ENCODE measurements around the gene MUC6.
"Not testable (repeated sequence)": the region's sequence is repeated elsewhere in the genome, so short reads cannot be mapped to it uniquely, and the experiment has no call there.

MUC6 gene

GRCh38 chr11:987671-988070, 48.8 kb downstream of the MUC6 start:
- DNase-seq (ENCODE audit: low spot score) = no peak

DNA sequence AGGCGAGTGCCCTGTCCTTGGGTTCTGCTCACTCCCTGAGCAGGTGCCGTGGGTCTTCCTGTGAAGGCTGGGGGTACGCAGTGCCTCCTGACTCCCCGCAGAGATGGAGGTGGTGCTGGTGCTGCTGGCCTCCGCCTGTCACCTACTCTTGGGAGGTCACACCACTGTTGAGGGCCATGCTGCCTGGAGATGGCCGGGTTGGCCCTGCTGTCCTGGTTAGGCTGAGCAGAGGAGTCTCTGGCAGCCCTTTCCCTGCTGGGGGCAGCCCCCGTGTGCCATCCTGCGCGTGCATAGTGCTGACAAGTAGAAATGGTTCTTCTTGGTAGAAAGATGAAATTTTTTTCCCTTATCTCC, 49.6 kb downstream of the MUC6 start:
- no peak for DNase-seq (ENCODE audit: low spot score)

DNA sequence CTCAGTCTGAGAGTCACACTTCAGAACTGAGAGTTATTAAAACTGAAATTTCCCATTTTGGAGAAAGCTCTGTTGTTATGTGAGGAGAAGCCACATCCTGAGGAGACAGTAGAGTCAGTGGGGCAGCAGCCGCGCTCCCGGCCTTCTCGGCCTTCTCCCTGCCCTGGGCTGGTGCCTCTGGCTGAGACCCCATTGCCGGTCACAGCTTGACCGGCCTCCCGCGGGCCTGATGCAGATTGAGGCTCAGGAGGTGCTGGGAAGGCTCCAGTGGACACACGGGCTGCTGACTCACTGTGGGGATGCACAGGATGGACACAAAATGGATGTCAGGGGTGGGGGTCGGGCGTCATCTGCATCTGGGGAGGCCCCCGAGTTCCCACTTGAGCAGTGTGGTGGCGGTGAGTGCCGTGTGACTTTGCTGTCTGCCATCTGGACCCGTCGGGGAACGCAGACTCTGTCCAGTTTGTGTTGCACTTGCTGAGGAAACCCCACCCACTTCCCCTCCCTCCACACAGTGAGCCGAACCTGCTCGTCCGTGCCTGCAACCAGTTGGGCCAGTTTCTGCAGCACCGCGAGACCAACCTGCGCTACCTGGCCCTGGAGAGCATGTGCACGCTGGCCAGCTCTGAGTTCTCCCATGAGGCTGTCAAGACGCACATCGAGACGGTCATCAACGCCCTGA, 50.1 kb downstream of the MUC6 start:
- no peak for DNase-seq (ENCODE audit: low spot score)

GRCh38 chr11:985848-986247, 50.7 kb downstream of the MUC6 start:
- no peak for DNase-seq (ENCODE audit: low spot score)

- no peak for DNase-seq (ENCODE audit: low spot score)
Measured at GRCh38 chr11:985406-985805, 51.1 kb downstream of the MUC6 start.

- DNase-seq (ENCODE audit: low spot score) = no peak
Measured at GRCh38 chr11:984546-984945, 52.0 kb downstream of the MUC6 start.

GRCh38 chr11:981764-982163, 54.8 kb downstream of the MUC6 start:
- no peak for DNase-seq (ENCODE audit: low spot score)

DNA sequence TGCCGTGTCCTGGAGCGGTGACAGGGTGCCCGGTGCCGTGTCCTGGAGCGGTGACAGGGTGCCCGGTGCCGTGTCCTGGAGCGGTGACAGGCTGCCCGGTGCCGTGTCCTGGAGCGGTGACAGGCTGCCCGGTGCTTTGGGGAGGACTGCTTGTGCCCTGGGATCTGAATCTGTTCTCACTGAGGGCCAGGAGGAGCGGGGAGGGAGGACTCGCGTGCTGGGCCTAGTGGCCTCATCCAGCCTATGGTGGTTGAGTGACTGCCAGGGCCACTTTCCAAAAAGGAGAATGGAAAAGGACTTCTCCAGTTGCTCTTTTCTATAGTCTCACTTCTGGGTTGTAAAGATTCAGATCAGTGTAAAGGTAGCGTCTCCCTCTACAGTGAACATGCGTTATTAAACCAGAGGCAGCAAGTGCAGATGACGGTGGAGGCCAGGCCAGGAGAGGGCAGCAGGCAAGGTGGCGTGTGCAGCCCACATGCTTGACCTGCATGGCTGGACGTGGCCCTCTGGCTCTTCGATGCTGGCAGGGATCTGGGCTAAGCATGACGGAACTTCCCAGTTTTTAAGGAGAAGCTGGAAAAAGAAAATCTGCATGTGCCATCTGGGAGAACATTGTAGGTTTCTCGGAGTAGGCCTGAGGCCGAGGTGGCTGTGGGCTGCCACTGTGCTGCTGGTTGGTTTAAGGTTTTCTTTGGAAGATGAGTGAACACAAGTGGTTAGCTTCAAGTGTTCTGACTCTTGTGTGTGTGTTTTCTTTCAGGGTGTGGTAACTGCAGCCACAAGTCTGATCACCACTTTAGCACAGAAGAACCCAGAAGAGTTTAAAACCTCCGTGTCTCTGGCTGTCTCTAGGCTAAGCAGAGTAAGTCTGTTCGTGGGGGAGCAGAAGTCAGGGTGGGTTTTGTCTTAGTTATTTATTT, 55.8 kb downstream of the MUC6 start:
- DNase-seq (ENCODE audit: low spot score) = no peak

- DNase-seq (ENCODE audit: low spot score) = no peak
Measured at GRCh38 chr11:978781-979180, 57.7 kb downstream of the MUC6 start.

GRCh38 chr11:977830-978720, 58.4 kb downstream of the MUC6 start:
- no peak for DNase-seq (ENCODE audit: low spot score)

- no peak for DNase-seq (ENCODE audit: low spot score)
Measured at GRCh38 chr11:976431-977160, 59.9 kb downstream of the MUC6 start.

- DNase-seq (ENCODE audit: low spot score) = peak; percentile 33
Measured at GRCh38 chr11:975827-976226, 60.7 kb downstream of the MUC6 start.

- not testable (repeated sequence) for DNase-seq (ENCODE audit: low spot score)
Measured at GRCh38 chr11:975376-975775, 61.1 kb downstream of the MUC6 start.

- no peak for DNase-seq (ENCODE audit: low spot score)
Measured at GRCh38 chr11:973237-973636, 63.3 kb downstream of the MUC6 start.

- DNase-seq (ENCODE audit: low spot score) = no peak
Measured at GRCh38 chr11:972523-973211, 63.9 kb downstream of the MUC6 start.

GRCh38 chr11:971731-972365, 64.7 kb downstream of the MUC6 start:
- DNase-seq (ENCODE audit: low spot score) = no peak

- no peak for DNase-seq (ENCODE audit: low spot score)
Measured at GRCh38 chr11:971092-971690, 65.3 kb downstream of the MUC6 start.

DNA sequence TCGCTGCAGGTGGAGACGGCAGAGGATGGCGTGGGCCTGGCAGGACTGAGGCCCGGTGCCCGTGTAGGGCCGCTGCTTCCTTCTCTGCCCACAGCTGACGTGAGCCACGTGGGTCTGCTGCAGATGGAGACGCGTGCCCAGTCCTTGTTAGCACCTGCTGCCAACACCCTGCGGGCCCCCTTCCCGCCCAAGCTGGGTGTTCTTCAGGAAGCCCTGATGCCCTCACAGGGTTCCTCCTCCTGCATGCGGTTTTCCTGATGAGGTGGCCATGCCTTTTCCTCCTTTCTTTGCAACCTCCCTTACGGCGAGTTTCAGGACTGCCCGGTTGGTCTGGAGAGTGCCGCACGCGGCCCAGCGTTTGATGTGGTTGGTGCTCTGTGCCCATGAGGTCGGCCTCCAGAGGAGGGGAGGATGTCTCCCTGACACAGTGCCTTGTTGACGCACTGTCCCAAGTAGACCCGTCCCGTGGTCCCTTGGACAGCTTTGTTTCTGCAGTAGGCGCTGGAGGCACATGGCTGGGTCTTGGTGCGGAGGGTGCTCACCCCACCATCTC, 66.1 kb downstream of the MUC6 start:
- DNase-seq (ENCODE audit: low spot score) = no peak

GRCh38 chr11:969651-970205, 66.8 kb downstream of the MUC6 start:
- no peak for DNase-seq (ENCODE audit: low spot score)

GRCh38 chr11:968822-969221, 67.7 kb downstream of the MUC6 start:
- DNase-seq (ENCODE audit: low spot score) = no peak
